B cell (primary cell): ENCODE data around the gene WFDC10B. TPM values are rescaled to one million over a fixed set of nuclear protein-coding genes. Genes with fewer than 3 reads are reported as not detected.
"Not testable (repeated sequence)": the region's sequence is repeated elsewhere in the genome, so short reads cannot be mapped to it uniquely, and the experiment has no call there.

ENCODE experiments used
- ATAC-seq: fragments of 200-7000 bp; cut with Tn5 transposase; one replicate; pipeline ENCODE4 v1.10.0; 2021; ENCODE audit warnings: low read depth, mild to moderate bottlenecking, moderate number of reproducible peaks, moderate library complexity
- CTCF ChIA-PET: fragments of 350-600 bp; sonication (Branson Sonifier 250); formaldehyde crosslinking; loops from one replicate; lab custom pipeline; 2021; ENCODE audit warnings: antibody characterized with exemption, inconsistent platforms; lab: Charles Lee
- POLR2A ChIA-PET: fragments of 350-600 bp; sonication (Branson Sonifier 250); formaldehyde crosslinking; loops from one replicate; lab custom pipeline; 2021; ENCODE audit warnings: antibody characterized with exemption; lab: Charles Lee
- DNase-seq: peaks from one replicate; pipeline ENCODE4 v3.0.0; 2013
- H2AFZ ChIP-seq: 2 replicates; pipeline ENCODE4 v1.6.1; 2012; ENCODE audit warnings: mild to moderate bottlenecking, low read depth, low read length; ENCODE audit not compliant: insufficient read depth, poor library complexity, severe bottlenecking
- H3K27ac ChIP-seq, 2 donors: 1 replicate in 1 of 2; 2 replicates in 1 of 2; pipeline ENCODE4 v1.5.1; 2012 to 2013; ENCODE audit warnings: low read length in 2 of 2, mild to moderate bottlenecking in 2 of 2, moderate library complexity in 1 of 2
- H3K27me3 ChIP-seq, 4 experiments: fragments of 200-600 bp in 1 of 4; sonication (generic) in 1 of 4; replicated peaks in 1 of 4; 1 replicate in 2 of 4; 2 replicates in 2 of 4; pipeline versions ENCODE4 v1.6.1 to v1.7.0; 2013 to 2016; ENCODE audit warnings: low read length in 3 of 4, mild to moderate bottlenecking in 2 of 4, mixed read lengths in 1 of 4, moderate library complexity in 1 of 4; ENCODE audit not compliant: insufficient read depth in 4 of 4, control insufficient read depth in 3 of 4; ENCODE audit errors: control extremely low read depth in 1 of 4
- H3K36me3 ChIP-seq, 2 experiments: replicated peaks in 1 of 2; 1 replicate in 1 of 2; 2 replicates in 1 of 2; pipeline versions ENCODE4 v1.6.1 to v1.7.1; 2013; ENCODE audit warnings: low read length in 1 of 2; ENCODE audit not compliant: insufficient read depth in 2 of 2, control insufficient read depth in 1 of 2; ENCODE audit errors: control extremely low read depth in 1 of 2, extremely low read depth in 1 of 2
- H3K4me1 ChIP-seq, 2 donors: fragments of 200-600 bp in 1 of 2; sonication (generic) in 1 of 2; 1 replicate in 1 of 2; 2 replicates in 1 of 2; pipeline versions ENCODE4 v1.5.1 to v1.6.1; 2013 to 2017; ENCODE audit warnings: low read length in 2 of 2; ENCODE audit not compliant: control insufficient read depth in 2 of 2, insufficient read depth in 2 of 2
- H3K4me2 ChIP-seq: replicated peaks from 2 replicates; pipeline ENCODE3; 2012; ENCODE audit warnings: mild to moderate bottlenecking, low read depth, low read length; ENCODE audit not compliant: poor library complexity, severe bottlenecking
- H3K4me3 ChIP-seq, 5 experiments: fragments of 200-600 bp in 1 of 5; sonication (generic) in 1 of 5; 1 replicate in 3 of 5; 2 replicates in 2 of 5; pipeline versions ENCODE4 v1.5.1 to v1.7.0; 2011 to 2016; ENCODE audit warnings: low read length in 4 of 5, mild to moderate bottlenecking in 4 of 5, low read depth in 2 of 5, control low read depth in 1 of 5, moderate library complexity in 1 of 5; ENCODE audit not compliant: insufficient read depth in 1 of 5; ENCODE audit errors: control extremely low read depth in 1 of 5, extremely low read depth in 1 of 5
- H3K79me2 ChIP-seq: fragments of 200-600 bp; sonication (generic); one replicate; pipeline ENCODE4 v1.6.0; 2016; ENCODE audit warnings: low read length; ENCODE audit not compliant: control insufficient read depth, insufficient read depth
- H3K9ac ChIP-seq: fragments of 200-600 bp; sonication (generic); 2 replicates; pipeline ENCODE4 v1.6.1; 2017; ENCODE audit warnings: mild to moderate bottlenecking, low read length, moderate library complexity
- H3K9me3 ChIP-seq, 3 donors: one replicate each; pipeline versions ENCODE4 v1.6.1 to v1.7.1; 2013; ENCODE audit warnings: low read length in 2 of 3; ENCODE audit not compliant: control insufficient read depth in 2 of 3, insufficient read depth in 1 of 3; ENCODE audit errors: control extremely low read depth in 1 of 3
- H4K20me1 ChIP-seq: 2 replicates; pipeline ENCODE4 v1.6.0; 2012; ENCODE audit warnings: mild to moderate bottlenecking, low read length; ENCODE audit not compliant: insufficient read depth, control insufficient read depth, poor library complexity, severe bottlenecking
- H3K27ac Mint-ChIP-seq: one replicate; pipeline ENCODE4 v1.8.0; 2021; ENCODE audit warnings: mixed read lengths
- H3K27me3 Mint-ChIP-seq: one replicate; pipeline ENCODE4 v1.8.0; 2021; ENCODE audit warnings: mixed read lengths
- H3K4me1 Mint-ChIP-seq: one replicate; pipeline ENCODE4 v1.8.0; 2021; ENCODE audit warnings: mixed read lengths
- H3K4me3 Mint-ChIP-seq: one replicate; pipeline ENCODE4 v1.8.0; 2021; ENCODE audit warnings: mixed read lengths
- H3K9me3 Mint-ChIP-seq: one replicate; pipeline ENCODE4 v1.8.0; 2022; ENCODE audit warnings: mixed read lengths; ENCODE audit not compliant: insufficient read depth
- EZH2 ChIP-seq: IDR thresholded peaks from 2 replicates; pipeline ENCODE4 v1.6.1; 2012; ENCODE audit warnings: borderline replicate concordance, low read depth, mild to moderate bottlenecking, moderate library complexity, low read length; ENCODE audit not compliant: insufficient read depth, poor library complexity, severe bottlenecking
- WGBS: methylation state at CpG from one replicate; pipeline ENCODE4 v1.1.5; 2013; ENCODE audit warnings: missing lambda C conversion rate; ENCODE audit not compliant: insufficient coverage; 5-methylcytosine and 5-hydroxymethylcytosine counted together
- intact Hi-C: fragments of 100-400 bp; cut with micrococcal nuclease; formaldehyde crosslinking; loops from one replicate; pipeline ENCODE4 v1.10.0; 2022
- polyA plus RNA-seq: library from polyadenylated mRNA; depleted of rRNA; stranded (reverse); fragments of >200 nt; gene quantifications from 2 replicates; pipeline ENCODE4 v1.2.3, GENCODE V29; 2012
- total RNA-seq, 2 donors: library from RNA; stranded (reverse); fragments of 120-200 nt in 1 of 2; gene quantifications; 1 replicate in 1 of 2; 2 replicates in 1 of 2; pipeline versions ENCODE4 v1.2.3 to v1.2.4, GENCODE V29; 2013 to 2022
- TF ChIP-seq, protein P1 (sequence below): fragments of 200-600 bp; IDR thresholded peaks from one replicate; pipeline ENCODE4 v1.8.0; 2022; ENCODE audit warnings: antibody characterized with exemption, mild to moderate bottlenecking

Gene WFDC10B
- total and polyA plus RNA-seq, 2 donors (not counting 1 experiment from before 2014, with no cell fraction given) = not detected

GRCh38 chr20:45641076-45641475 is 63.7 kb downstream of the WFDC10B start:
- H3K4me1 Mint-ChIP-seq, CTCF ChIA-PET, H3K9me3 ChIP-seq, POLR2A ChIA-PET, H3K36me3 ChIP-seq, H4K20me1 ChIP-seq, H3K27ac ChIP-seq, ATAC-seq, H3K27me3 ChIP-seq, intact Hi-C loops, H3K9me3 Mint-ChIP-seq, H3K4me3 ChIP-seq, H3K4me2 ChIP-seq, H3K4me3 Mint-ChIP-seq, H3K9ac ChIP-seq, H3K27ac Mint-ChIP-seq, H3K79me2 ChIP-seq, H3K4me1 ChIP-seq, DNase-seq, H2AFZ ChIP-seq: not testable (repeated sequence)
- 96% methylated on average over 9 of the region's 24 CpGs for WGBS
- peaks cover 21% of the 10 kb centered on the region for H3K27me3 Mint-ChIP-seq

- H2AFZ ChIP-seq = no peak overlapping the region
- ChIA-PET POLR2A (no interaction called here), CTCF (no interaction called here)
- H3K36me3 ChIP-seq = no peaks in the 10 kb centered on the region
- no peak for TF ChIP-seq EZH2
- TF ChIP-seq, protein P1, sequence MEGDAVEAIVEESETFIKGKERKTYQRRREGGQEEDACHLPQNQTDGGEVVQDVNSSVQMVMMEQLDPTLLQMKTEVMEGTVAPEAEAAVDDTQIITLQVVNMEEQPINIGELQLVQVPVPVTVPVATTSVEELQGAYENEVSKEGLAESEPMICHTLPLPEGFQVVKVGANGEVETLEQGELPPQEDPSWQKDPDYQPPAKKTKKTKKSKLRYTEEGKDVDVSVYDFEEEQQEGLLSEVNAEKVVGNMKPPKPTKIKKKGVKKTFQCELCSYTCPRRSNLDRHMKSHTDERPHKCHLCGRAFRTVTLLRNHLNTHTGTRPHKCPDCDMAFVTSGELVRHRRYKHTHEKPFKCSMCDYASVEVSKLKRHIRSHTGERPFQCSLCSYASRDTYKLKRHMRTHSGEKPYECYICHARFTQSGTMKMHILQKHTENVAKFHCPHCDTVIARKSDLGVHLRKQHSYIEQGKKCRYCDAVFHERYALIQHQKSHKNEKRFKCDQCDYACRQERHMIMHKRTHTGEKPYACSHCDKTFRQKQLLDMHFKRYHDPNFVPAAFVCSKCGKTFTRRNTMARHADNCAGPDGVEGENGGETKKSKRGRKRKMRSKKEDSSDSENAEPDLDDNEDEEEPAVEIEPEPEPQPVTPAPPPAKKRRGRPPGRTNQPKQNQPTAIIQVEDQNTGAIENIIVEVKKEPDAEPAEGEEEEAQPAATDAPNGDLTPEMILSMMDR = no peak
- no peaks in the 10 kb centered on the region for H3K9me3 ChIP-seq
- Mint-ChIP-seq H3K27ac (no peak overlapping the region), H3K27me3 (peaks cover 20% of the 10 kb centered on the region), H3K4me1 (no peaks in the 10 kb centered on the region), H3K4me3 (no peak overlapping the region), H3K9me3 (peaks cover 3% of the 10 kb centered on the region)
- no peak overlapping the region for H3K9ac ChIP-seq
- intact Hi-C loops = no loop called here
- no peaks in the 10 kb centered on the region for H3K79me2 ChIP-seq
- H3K4me1 ChIP-seq = no peaks in the 10 kb centered on the region
- H3K4me3 ChIP-seq = no peak overlapping the region
- no peaks in the 10 kb centered on the region for H4K20me1 ChIP-seq
- no peaks in the 10 kb centered on the region for H3K27me3 ChIP-seq
- H3K4me2 ChIP-seq = no peak overlapping the region
- ATAC-seq (no peak), DNase-seq (no peak)
- H3K27ac ChIP-seq = no peak overlapping the region
- 90% methylated on average over 2 of the region's 5 CpGs for WGBS
Observed at GRCh38 chr20:45639687-45640086, 65.1 kb downstream of the WFDC10B start.
